Caco-2 (cell line): ENCODE results near the gene AP1AR. TPM values are rescaled to one million over a fixed set of nuclear protein-coding genes. Genes with fewer than 3 reads are reported as not detected.
"Not testable (repeated sequence)": the region's sequence is repeated elsewhere in the genome, so short reads cannot be mapped to it uniquely, and the experiment has no call there.

ENCODE experiments used
- BruUV-seq: library from RNA; stranded (reverse); fragments of 400-500 nt; replicated peaks from 2 replicates; lab custom pipeline; 2021; lab: Mats Ljungman, UMichigan
- CTCF ChIA-PET: fragments of 300-600 bp; sonication (Branson Sonifier 250); formaldehyde crosslinking; loops from one replicate; lab custom pipeline; 2022; ENCODE audit warnings: antibody characterized with exemption; lab: Charles Lee
- POLR2A ChIA-PET: fragments of 300-600 bp; sonication (Branson Sonifier 250); formaldehyde crosslinking; loops from one replicate; lab custom pipeline; 2022; ENCODE audit warnings: antibody characterized with exemption; lab: Charles Lee
- DNase-seq, 2 experiments: peaks; one replicate each; pipeline versions ENCODE4 v3.0.0 to v3.0.0-alpha.2; 2020 to 2022
- H3K27me3 ChIP-seq: replicated peaks from 2 replicates; pipeline ENCODE4 v1.6.0; 2011; ENCODE audit warnings: low read length; ENCODE audit not compliant: control insufficient read depth, insufficient read depth
- H3K36me3 ChIP-seq: 2 replicates; pipeline ENCODE4 v1.5.1; 2011; ENCODE audit warnings: low read length; ENCODE audit not compliant: control insufficient read depth, insufficient read depth
- H3K4me1 ChIP-seq: fragments of 250-450 bp; sonication (Bioruptor Pico); 2 replicates; pipeline ENCODE4 v1.5.1; 2020; ENCODE audit warnings: mild to moderate bottlenecking
- H3K4me3 ChIP-seq: 2 replicates; pipeline ENCODE4 v1.5.1; 2011; ENCODE audit warnings: low read depth, mild to moderate bottlenecking, control low read depth, low read length
- H3K9me3 ChIP-seq: fragments of 250-450 bp; sonication (Bioruptor Pico); 2 replicates; pipeline ENCODE4 v1.5.1; 2020; ENCODE audit warnings: mild to moderate bottlenecking, moderate library complexity
- H3K27ac Mint-ChIP-seq: one replicate; pipeline ENCODE4 v1.8.0; 2022; ENCODE audit warnings: mixed read lengths; ENCODE audit not compliant: unreplicated experiment
- H3K27me3 Mint-ChIP-seq: one replicate; pipeline ENCODE4 v1.8.0; 2022; ENCODE audit warnings: mixed read lengths; ENCODE audit not compliant: insufficient read depth, unreplicated experiment
- H3K36me3 Mint-ChIP-seq: one replicate; pipeline ENCODE4 v1.8.0; 2022; ENCODE audit warnings: mild to moderate bottlenecking, mixed read lengths; ENCODE audit not compliant: insufficient read depth, unreplicated experiment
- H3K4me1 Mint-ChIP-seq: one replicate; pipeline ENCODE4 v1.8.0; 2022; ENCODE audit warnings: low read depth, mixed read lengths; ENCODE audit not compliant: unreplicated experiment
- H3K4me3 Mint-ChIP-seq: one replicate; pipeline ENCODE4 v1.8.0; 2022; ENCODE audit warnings: mild to moderate bottlenecking, moderate library complexity, mixed read lengths; ENCODE audit not compliant: unreplicated experiment
- H3K9me3 Mint-ChIP-seq: one replicate; pipeline ENCODE4 v1.8.0; 2022; ENCODE audit warnings: mixed read lengths; ENCODE audit not compliant: unreplicated experiment
- intact Hi-C: fragments of 100-400 bp; cut with micrococcal nuclease; formaldehyde crosslinking; loops from one replicate; pipeline ENCODE4 v1.10.0; 2022; ENCODE audit not compliant: unreplicated experiment
- total RNA-seq: library from RNA; stranded (reverse); gene quantifications from 2 replicates; pipeline ENCODE4 v1.2.3, GENCODE V29; 2022
- TF ChIP-seq, protein P1 (sequence below), 2 experiments: fragments of 200-600 bp in 1 of 2; IDR thresholded peaks; 1 replicate in 1 of 2; 2 replicates in 1 of 2; pipeline versions ENCODE4 v1.5.1 to v1.8.0; 2011 to 2022; ENCODE audit warnings: antibody characterized with exemption in 1 of 2, control low read depth in 1 of 2, inconsistent platforms in 1 of 2, low read depth in 1 of 2, low read length in 1 of 2, mild to moderate bottlenecking in 1 of 2, moderate library complexity in 1 of 2; ENCODE audit not compliant: insufficient read depth in 1 of 2, severe bottlenecking in 1 of 2, unreplicated experiment in 1 of 2

AP1AR gene
- total RNA-seq, 1 experiment from 2014 or later = 24.0 TPM

DNA sequence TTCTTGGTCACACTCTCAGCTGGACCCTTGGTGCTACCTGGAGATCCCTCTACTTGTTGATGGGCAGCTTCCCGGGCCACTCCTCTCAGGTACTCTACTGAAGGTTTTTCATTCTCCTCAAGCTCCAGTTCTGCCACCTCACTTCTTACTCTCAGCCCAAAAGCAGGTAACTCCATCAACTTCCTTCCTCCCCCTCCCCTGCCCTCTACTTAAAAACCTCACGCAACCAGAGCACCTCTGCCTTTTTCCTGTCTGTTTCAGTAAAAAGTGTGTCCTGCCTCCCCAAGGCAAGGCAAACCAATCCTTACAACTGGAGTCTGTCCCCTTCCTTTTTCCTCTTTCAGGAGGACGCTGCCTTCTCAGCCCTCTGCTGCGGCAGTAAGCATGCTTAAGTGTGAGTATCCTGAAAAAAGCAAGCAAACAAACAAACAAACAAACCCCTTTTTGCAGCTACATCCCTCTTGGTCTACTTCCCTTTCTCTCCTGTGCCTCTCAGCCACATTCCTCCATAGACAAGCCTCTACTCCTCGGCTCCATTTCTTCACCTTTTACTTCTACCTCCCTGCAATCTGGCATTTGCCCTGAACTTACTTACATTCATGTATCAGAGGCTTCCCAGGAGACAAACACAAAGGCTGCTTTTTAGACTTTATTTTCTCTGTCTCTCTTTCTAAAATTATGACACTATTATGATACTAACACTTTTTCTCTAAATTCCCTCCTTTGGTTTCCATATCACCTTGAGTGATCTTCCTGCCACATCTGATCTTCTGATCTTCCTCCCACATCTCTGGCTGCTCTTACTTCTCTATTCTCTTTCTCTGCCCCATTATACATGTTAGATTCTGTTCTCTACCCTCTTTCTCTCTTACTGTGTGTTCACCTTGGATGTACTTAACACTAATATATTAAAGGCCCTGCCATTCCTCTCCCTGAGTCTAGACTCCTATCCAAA lies 71.0 kb downstream of the AP1AR start:
- Histone ChIP-seq H3K27me3 (no peaks in the 10 kb centered on the region), H3K9me3 (no peaks in the 10 kb centered on the region), H3K36me3 (no peaks in the 10 kb centered on the region), H3K4me3 (no peak overlapping the region), H3K4me1 (no peaks in the 10 kb centered on the region)
- H3K36me3 Mint-ChIP-seq = no peaks in the 10 kb centered on the region
- TF ChIP-seq, protein P1, sequence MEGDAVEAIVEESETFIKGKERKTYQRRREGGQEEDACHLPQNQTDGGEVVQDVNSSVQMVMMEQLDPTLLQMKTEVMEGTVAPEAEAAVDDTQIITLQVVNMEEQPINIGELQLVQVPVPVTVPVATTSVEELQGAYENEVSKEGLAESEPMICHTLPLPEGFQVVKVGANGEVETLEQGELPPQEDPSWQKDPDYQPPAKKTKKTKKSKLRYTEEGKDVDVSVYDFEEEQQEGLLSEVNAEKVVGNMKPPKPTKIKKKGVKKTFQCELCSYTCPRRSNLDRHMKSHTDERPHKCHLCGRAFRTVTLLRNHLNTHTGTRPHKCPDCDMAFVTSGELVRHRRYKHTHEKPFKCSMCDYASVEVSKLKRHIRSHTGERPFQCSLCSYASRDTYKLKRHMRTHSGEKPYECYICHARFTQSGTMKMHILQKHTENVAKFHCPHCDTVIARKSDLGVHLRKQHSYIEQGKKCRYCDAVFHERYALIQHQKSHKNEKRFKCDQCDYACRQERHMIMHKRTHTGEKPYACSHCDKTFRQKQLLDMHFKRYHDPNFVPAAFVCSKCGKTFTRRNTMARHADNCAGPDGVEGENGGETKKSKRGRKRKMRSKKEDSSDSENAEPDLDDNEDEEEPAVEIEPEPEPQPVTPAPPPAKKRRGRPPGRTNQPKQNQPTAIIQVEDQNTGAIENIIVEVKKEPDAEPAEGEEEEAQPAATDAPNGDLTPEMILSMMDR (IDR thresholded peaks at IDR 0.05; ENCODE audit: insufficient read depth in 1 of 2, low read depth in 1 of 2, low read length in 1 of 2, severe bottlenecking in 1 of 2, unreplicated experiment in 1 of 2) = no peak
- ChIA-PET POLR2A (no interaction called here), CTCF (no interaction called here)
- no peak overlapping the region for H3K27ac Mint-ChIP-seq
- DNase-seq = no peak
- no peaks in the 10 kb centered on the region for H3K27me3 Mint-ChIP-seq
- no peaks in the 10 kb centered on the region for H3K4me1 Mint-ChIP-seq
- H3K9me3 Mint-ChIP-seq = no peaks in the 10 kb centered on the region
- intact Hi-C loops = no loop called here
- H3K4me3 Mint-ChIP-seq = no peak overlapping the region
- BruUV-seq = no TSS peak

DNA sequence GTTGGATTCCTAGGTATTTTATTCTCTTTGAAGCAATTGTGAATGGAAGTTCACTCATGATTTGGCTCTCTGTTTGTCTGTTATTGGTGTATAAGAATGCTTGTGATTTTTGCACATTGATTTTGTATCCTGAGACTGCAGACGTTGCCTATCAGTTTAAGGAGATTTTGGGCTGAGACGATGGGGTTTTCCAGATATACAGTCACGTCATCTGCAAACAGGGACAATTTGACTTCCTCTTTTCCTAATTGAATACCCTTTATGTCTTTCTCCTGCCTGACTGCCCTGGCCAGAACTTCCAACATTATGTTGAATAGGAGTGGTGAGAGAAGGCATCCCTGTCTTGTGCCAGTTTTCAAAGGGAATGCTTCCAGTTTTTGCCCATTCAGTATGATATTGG lies 73.9 kb downstream of the AP1AR start:
- CTCF ChIA-PET, BruUV-seq, H3K27ac Mint-ChIP-seq, H3K4me3 ChIP-seq, intact Hi-C loops, DNase-seq, POLR2A ChIA-PET, H3K9me3 ChIP-seq, H3K9me3 Mint-ChIP-seq, H3K4me1 Mint-ChIP-seq, H3K27me3 Mint-ChIP-seq, H3K36me3 ChIP-seq, H3K27me3 ChIP-seq, H3K4me1 ChIP-seq, H3K4me3 Mint-ChIP-seq, H3K36me3 Mint-ChIP-seq: not testable (repeated sequence)

DNA sequence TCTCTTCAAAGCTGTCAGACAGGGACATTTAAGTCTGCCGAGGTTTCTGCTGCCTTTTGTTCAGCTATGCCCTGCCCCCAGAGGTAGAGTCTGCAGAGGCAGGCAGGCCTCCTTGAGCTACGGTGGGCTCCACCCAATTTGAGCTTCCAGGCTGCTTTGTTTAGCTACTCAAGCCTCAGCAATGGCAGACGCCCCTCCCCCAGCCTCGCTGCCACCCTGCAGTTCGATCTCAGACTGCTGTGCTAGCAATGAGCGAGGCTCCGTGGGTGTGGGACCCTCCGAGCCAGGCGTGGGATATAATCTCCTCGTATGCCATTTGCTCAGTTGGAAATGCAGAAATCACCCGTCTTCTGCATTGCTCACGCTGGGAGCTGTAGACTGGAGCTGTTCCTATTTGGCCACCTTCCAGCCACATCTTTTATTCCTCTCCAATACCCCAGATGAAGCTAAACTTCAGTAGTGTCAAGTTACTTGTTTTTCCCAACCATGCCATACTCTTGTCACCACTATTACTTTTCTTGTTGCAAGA lies 77.7 kb downstream of the AP1AR start:
- intact Hi-C loops = not testable (repeated sequence)

DNA sequence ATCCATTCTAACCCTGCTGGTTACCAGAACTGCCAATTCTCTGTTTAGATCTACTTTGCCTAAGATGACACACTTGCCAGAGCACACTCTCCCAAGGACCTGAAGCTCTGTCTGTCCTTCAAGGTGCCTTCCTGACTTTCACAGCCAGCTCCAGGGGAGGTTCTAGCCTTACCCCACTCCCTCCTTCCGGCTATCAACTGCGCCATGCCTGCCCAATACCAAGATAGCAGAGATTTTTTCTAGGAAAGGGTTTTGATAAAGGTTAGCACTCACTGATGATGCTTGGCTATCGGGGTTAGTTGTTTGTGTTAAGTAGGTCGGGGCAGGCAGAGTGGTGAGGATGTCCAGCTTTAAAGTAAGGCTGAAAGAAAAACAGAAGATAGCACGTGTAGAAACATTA lies 79.9 kb downstream of the AP1AR start:
- Mint-ChIP-seq H3K27ac (no peak overlapping the region), H3K9me3 (no peaks in the 10 kb centered on the region), H3K4me3 (no peak overlapping the region), H3K36me3 (no peaks in the 10 kb centered on the region), H3K27me3 (no peaks in the 10 kb centered on the region), H3K4me1 (no peaks in the 10 kb centered on the region)
- intact Hi-C loops = no loop called here
- POLR2A ChIA-PET = no interaction called here
- H3K4me3 ChIP-seq = no peak overlapping the region
- CTCF ChIA-PET = no interaction called here
- no peaks in the 10 kb centered on the region for H3K4me1 ChIP-seq
- no peaks in the 10 kb centered on the region for H3K27me3 ChIP-seq
- no peak for DNase-seq
- no peaks in the 10 kb centered on the region for H3K9me3 ChIP-seq
- TF ChIP-seq, protein P1 (IDR thresholded peaks at IDR 0.05; ENCODE audit: insufficient read depth in 1 of 2, low read depth in 1 of 2, low read length in 1 of 2, severe bottlenecking in 1 of 2, unreplicated experiment in 1 of 2) = no peak
- no TSS peak for BruUV-seq
- H3K36me3 ChIP-seq = no peaks in the 10 kb centered on the region

More for the DNA sequence above, 77.7 kb downstream of the AP1AR start:
- H3K27me3 Mint-ChIP-seq, POLR2A ChIA-PET, H3K4me3 ChIP-seq, H3K9me3 Mint-ChIP-seq, H3K27me3 ChIP-seq, DNase-seq, H3K36me3 ChIP-seq, BruUV-seq, H3K27ac Mint-ChIP-seq, H3K9me3 ChIP-seq, H3K4me1 Mint-ChIP-seq, H3K4me1 ChIP-seq, CTCF ChIA-PET, H3K4me3 Mint-ChIP-seq, H3K36me3 Mint-ChIP-seq: not testable (repeated sequence)
